Keratinocyte (primary cell): ENCODE data around the gene CHRNA5. TPM values are rescaled to one million over a fixed set of nuclear protein-coding genes. Genes with fewer than 3 reads are reported as not detected.

ENCODE experiments used
- DNase-seq: peaks from one replicate; pipeline ENCODE4 v3.0.0-alpha.2; 2011; ENCODE audit warnings: low read depth, missing footprints, low spot score
- FAIRE-seq: peaks from 2 replicates; lab custom pipeline; 2011; peaks lifted over from hg19 to GRCh38; lab: Jason Lieb, UNC
- H2AFZ ChIP-seq: 2 replicates; pipeline ENCODE4 v1.6.0; 2012; ENCODE audit warnings: low read length, control low read depth, inconsistent platforms; ENCODE audit not compliant: control insufficient read depth
- H3K27ac ChIP-seq: 2 replicates; pipeline ENCODE4 v1.5.1; 2011; ENCODE audit warnings: low read length; ENCODE audit not compliant: control insufficient read depth, insufficient read depth
- H3K27me3 ChIP-seq: 3 replicates; pipeline ENCODE4 v1.6.0; 2011; ENCODE audit warnings: low read length; ENCODE audit not compliant: control insufficient read depth, insufficient read depth; ENCODE audit errors: extremely low read depth
- H3K36me3 ChIP-seq, 2 experiments: 2 replicates in 1 of 2; 3 replicates in 1 of 2; pipeline ENCODE4 v1.5.1; 2011; ENCODE audit warnings: low read length in 2 of 2, mild to moderate bottlenecking in 1 of 2; ENCODE audit not compliant: control insufficient read depth in 2 of 2, insufficient read depth in 2 of 2; ENCODE audit errors: extremely low read depth in 1 of 2
- H3K4me1 ChIP-seq: 3 replicates; pipeline ENCODE4 v1.5.1; 2011; ENCODE audit warnings: low read length; ENCODE audit not compliant: control insufficient read depth, insufficient read depth; ENCODE audit errors: extremely low read depth
- H3K4me2 ChIP-seq: 3 replicates; pipeline ENCODE4 v1.6.0; 2011; ENCODE audit warnings: low read depth, low read length; ENCODE audit not compliant: control insufficient read depth, insufficient read depth; ENCODE audit errors: extremely low read depth
- H3K4me3 ChIP-seq, 3 experiments: fragments of 200-600 bp in 1 of 3; sonication (generic) in 1 of 3; 2 replicates in 2 of 3; 3 replicates in 1 of 3; pipeline ENCODE4 v1.5.1; 2011 to 2016; ENCODE audit warnings: low read length in 3 of 3, mild to moderate bottlenecking in 3 of 3, control low read depth in 2 of 3, inconsistent platforms in 1 of 3, low read depth in 1 of 3, mixed read lengths in 1 of 3, mixed run types in 1 of 3, moderate library complexity in 1 of 3; ENCODE audit not compliant: control insufficient read depth in 2 of 3, insufficient read depth in 2 of 3; ENCODE audit errors: extremely low read depth in 1 of 3
- H3K79me2 ChIP-seq: 2 replicates; pipeline ENCODE4 v1.6.0; 2012; ENCODE audit warnings: low read length; ENCODE audit not compliant: control insufficient read depth, insufficient read depth
- H3K9ac ChIP-seq: 3 replicates; pipeline ENCODE4 v1.6.0; 2011; ENCODE audit warnings: low read length; ENCODE audit not compliant: control insufficient read depth, insufficient read depth; ENCODE audit errors: extremely low read depth
- H3K9me1 ChIP-seq: 3 replicates; pipeline ENCODE4 v1.6.0; 2011; ENCODE audit warnings: low read length; ENCODE audit not compliant: control insufficient read depth, insufficient read depth; ENCODE audit errors: extremely low read depth
- H3K9me3 ChIP-seq: 2 replicates; pipeline ENCODE4 v1.5.1; 2012; ENCODE audit warnings: low read depth, low read length; ENCODE audit not compliant: control insufficient read depth
- H4K20me1 ChIP-seq: 3 replicates; pipeline ENCODE4 v1.6.0; 2011; ENCODE audit warnings: low read length; ENCODE audit not compliant: control insufficient read depth, insufficient read depth; ENCODE audit errors: extremely low read depth
- CTCF ChIP-seq, 3 experiments: IDR thresholded peaks in 1 of 3; conservative IDR thresholded peaks in 1 of 3; optimal IDR thresholded peaks in 1 of 3; 2 replicates in 2 of 3; 3 replicates in 1 of 3; pipeline versions ENCODE3 to v1.5.1; 2011; ENCODE audit warnings: low read length in 3 of 3, mild to moderate bottlenecking in 3 of 3, moderate library complexity in 2 of 3, control low read depth in 1 of 3, inconsistent platforms in 1 of 3; ENCODE audit not compliant: insufficient read depth in 2 of 3; ENCODE audit errors: extremely low read depth in 1 of 3
- EZH2 ChIP-seq: IDR thresholded peaks from one replicate; pipeline ENCODE4 v1.6.1; 2012; ENCODE audit warnings: inconsistent platforms, mild to moderate bottlenecking, low read length, moderate library complexity
- dilution Hi-C: fragments of 300-500 bp; cut with MboI; formaldehyde crosslinking; loops from one replicate; pipeline ENCODE4 v1.7.0; 2020; ENCODE audit warnings: low sequenced_read_pairs; ENCODE audit not compliant: extremely low pct_ligation_motif_present
- polyA plus RNA-seq, 5 experiments: library from polyadenylated mRNA; depleted of rRNA in 3 of 5; stranded (reverse) in 3 of 5; stranded (forward) in 1 of 5; unstranded in 1 of 5; fragments of >200 nt; gene quantifications; 1 replicate in 1 of 5; 2 replicates in 3 of 5; 3 replicates in 1 of 5; pipeline versions ENCODE4 v1.2.1 to v1.2.3, GENCODE V29; 2011 to 2012; ENCODE audit warnings: missing spikeins in 2 of 5, low read depth in 1 of 5, low replicate concordance in 1 of 5

CHRNA5 gene
- polyA plus RNA-seq, 1 donor (not counting 4 experiments of a cell fraction or from before 2014, with no cell fraction given): 10.0 TPM

GRCh38 chr15:78597583-78597982, 32.3 kb downstream of the CHRNA5 start:
- Histone ChIP-seq H3K4me3 (no peak overlapping the region), H3K27ac (no peak overlapping the region), H3K4me1 (no peaks in the 10 kb centered on the region), H3K79me2 (no peaks in the 10 kb centered on the region), H3K4me2 (no peak overlapping the region), H3K36me3 (no peaks in the 10 kb centered on the region), H3K9me3 (no peaks in the 10 kb centered on the region), H3K9me1 (no peaks in the 10 kb centered on the region), H3K9ac (no peak overlapping the region), H4K20me1 (no peaks in the 10 kb centered on the region), H3K27me3 (no peaks in the 10 kb centered on the region), H2AFZ (no peak overlapping the region)
- TF ChIP-seq CTCF (optimal IDR thresholded peaks at IDR 0.05 in 1 of 3, IDR thresholded peaks at IDR 0.05 in 1 of 3, conservative IDR thresholded peaks at IDR 0.05 in 1 of 3; ENCODE audit: extremely low read depth in 1 of 3, insufficient read depth in 2 of 3, low read length in 3 of 3) (no peak), EZH2 (no peak)
- FAIRE-seq (no peak), DNase-seq (no peak)
- dilution Hi-C loops: no loop called here

- no peaks in the 10 kb centered on the region for H3K27me3 ChIP-seq
- H3K9ac ChIP-seq: no peak overlapping the region
- H3K36me3 ChIP-seq: no peaks in the 10 kb centered on the region
- no peak for TF ChIP-seq CTCF (optimal IDR thresholded peaks at IDR 0.05 in 1 of 3, IDR thresholded peaks at IDR 0.05 in 1 of 3, conservative IDR thresholded peaks at IDR 0.05 in 1 of 3; ENCODE audit: extremely low read depth in 1 of 3, insufficient read depth in 2 of 3, low read length in 3 of 3)
- no peak for TF ChIP-seq EZH2
- DNase-seq (no peak), FAIRE-seq (no peak)
- H3K9me3 ChIP-seq: no peaks in the 10 kb centered on the region
- dilution Hi-C loops: no loop called here
- no peaks in the 10 kb centered on the region for H3K4me1 ChIP-seq
- H3K79me2 ChIP-seq: no peaks in the 10 kb centered on the region
- no peaks in the 10 kb centered on the region for H3K9me1 ChIP-seq
- H3K4me3 ChIP-seq: no peak overlapping the region
- H4K20me1 ChIP-seq: no peaks in the 10 kb centered on the region
- no peak overlapping the region for H2AFZ ChIP-seq
- H3K27ac ChIP-seq: no peak overlapping the region
- no peak overlapping the region for H3K4me2 ChIP-seq
Observed at GRCh38 chr15:78598348-78598747, 33.0 kb downstream of the CHRNA5 start.
